Measurements from ENCODE around the gene CYP2W1.
"Not testable (repeated sequence)": the region's sequence is repeated elsewhere in the genome, so short reads cannot be mapped to it uniquely, and the experiment has no call there.

DNA sequence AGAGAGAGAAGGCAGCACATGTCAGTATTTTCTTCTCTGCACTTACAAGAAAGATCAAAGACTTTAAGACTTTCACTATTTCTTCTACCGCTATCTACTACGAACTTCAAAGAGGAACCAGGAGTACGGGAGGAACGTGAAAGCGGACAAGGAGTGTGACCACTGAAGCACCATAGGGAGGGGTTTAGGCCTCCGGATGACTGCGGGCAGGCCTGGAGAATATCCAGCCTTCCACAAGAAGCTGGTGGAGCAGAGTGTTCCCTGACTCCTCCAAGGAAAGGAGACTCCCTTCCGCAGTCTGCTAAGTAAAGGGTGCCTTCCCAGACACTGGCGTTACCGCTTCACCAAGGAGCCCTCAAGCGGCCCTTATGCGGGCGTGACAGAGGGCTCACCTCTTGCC is 22.0 kb upstream of the CYP2W1 start:
- TF ChIP-seq, protein P1, sequence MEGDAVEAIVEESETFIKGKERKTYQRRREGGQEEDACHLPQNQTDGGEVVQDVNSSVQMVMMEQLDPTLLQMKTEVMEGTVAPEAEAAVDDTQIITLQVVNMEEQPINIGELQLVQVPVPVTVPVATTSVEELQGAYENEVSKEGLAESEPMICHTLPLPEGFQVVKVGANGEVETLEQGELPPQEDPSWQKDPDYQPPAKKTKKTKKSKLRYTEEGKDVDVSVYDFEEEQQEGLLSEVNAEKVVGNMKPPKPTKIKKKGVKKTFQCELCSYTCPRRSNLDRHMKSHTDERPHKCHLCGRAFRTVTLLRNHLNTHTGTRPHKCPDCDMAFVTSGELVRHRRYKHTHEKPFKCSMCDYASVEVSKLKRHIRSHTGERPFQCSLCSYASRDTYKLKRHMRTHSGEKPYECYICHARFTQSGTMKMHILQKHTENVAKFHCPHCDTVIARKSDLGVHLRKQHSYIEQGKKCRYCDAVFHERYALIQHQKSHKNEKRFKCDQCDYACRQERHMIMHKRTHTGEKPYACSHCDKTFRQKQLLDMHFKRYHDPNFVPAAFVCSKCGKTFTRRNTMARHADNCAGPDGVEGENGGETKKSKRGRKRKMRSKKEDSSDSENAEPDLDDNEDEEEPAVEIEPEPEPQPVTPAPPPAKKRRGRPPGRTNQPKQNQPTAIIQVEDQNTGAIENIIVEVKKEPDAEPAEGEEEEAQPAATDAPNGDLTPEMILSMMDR (IDR thresholded peaks at IDR 0.05; ENCODE audit: poor library complexity), result not testable (repeated sequence)
- not testable (repeated sequence) for TF ChIP-seq EZH2 (IDR thresholded peaks at IDR 0.05; ENCODE audit: borderline replicate concordance); EZH2phosphoT487 (IDR thresholded peaks at IDR 0.05; ENCODE audit: low read depth, severe bottlenecking, unreplicated experiment)
